Breast epithelium (tissue), 4 donors: ENCODE data around the gene PDIA6. TPM values are rescaled to one million over a fixed set of nuclear protein-coding genes. Genes with fewer than 3 reads are reported as not detected.

Experiments
- DNase-seq, 2 donors: peaks; one replicate each; pipeline ENCODE4 v3.0.0-alpha.2; 2019; ENCODE audit warnings: low spot score in 2 of 2
- H3K27ac ChIP-seq, 2 donors: fragments of 200-600 bp; sonication (generic) in 1 of 2; one replicate each; pipeline ENCODE4 v1.5.1; 2016 to 2019; ENCODE audit warnings: mild to moderate bottlenecking in 1 of 2
- H3K27me3 ChIP-seq, 2 donors: fragments of 200-600 bp; sonication (generic) in 1 of 2; one replicate each; pipeline versions ENCODE4 v1.5.1 to v1.6.0; 2017 to 2019; ENCODE audit warnings: control low read depth in 1 of 2, mild to moderate bottlenecking in 1 of 2
- H3K36me3 ChIP-seq: fragments of 200-600 bp; one replicate; pipeline ENCODE4 v1.5.1; 2019
- H3K4me1 ChIP-seq, 2 donors: fragments of 200-600 bp; sonication (generic); one replicate each; pipeline ENCODE4 v1.5.1; 2016 to 2019; ENCODE audit warnings: control low read depth in 1 of 2
- H3K4me3 ChIP-seq, 3 donors: fragments of 200-600 bp; sonication (generic); 1 replicate in 2 of 3; 2 replicates in 1 of 3; pipeline ENCODE4 v1.5.1; 2016 to 2019; ENCODE audit warnings: mild to moderate bottlenecking in 3 of 3, moderate library complexity in 2 of 3
- H3K9me3 ChIP-seq, 2 donors: fragments of 200-600 bp; sonication (generic) in 1 of 2; one replicate each; pipeline ENCODE4 v1.5.1; 2016 to 2019; ENCODE audit warnings: control low read depth in 1 of 2
- POLR2A ChIP-seq: fragments of 450-650 bp; IDR thresholded peaks from one replicate; pipeline ENCODE4 v1.6.1; 2016; ENCODE audit warnings: antibody characterized with exemption, mild to moderate bottlenecking, moderate library complexity
- POLR2AphosphoS5 ChIP-seq, 3 donors: sonication (generic); formaldehyde crosslinking; IDR thresholded peaks; one replicate each; pipeline ENCODE4 v1.6.1; 2017; ENCODE audit warnings: antibody characterized with exemption in 3 of 3
- intact Hi-C: fragments of 100-400 bp; cut with DNase I; formaldehyde crosslinking; loops from one replicate; pipeline ENCODE4 v1.15.1; 2023; ENCODE audit warnings: low total_unique reads
- total RNA-seq, 3 donors: library from RNA; depleted of rRNA; stranded (reverse); fragments of >200 nt; gene quantifications; one replicate each; pipeline ENCODE4 v1.1.0, GENCODE V29; 2016
- TF ChIP-seq, protein P1 (sequence below), 3 donors: fragments of 450-650 bp; IDR thresholded peaks; one replicate each; pipeline ENCODE4 v1.5.1; 2016 to 2017; ENCODE audit warnings: antibody characterized with exemption in 3 of 3, mild to moderate bottlenecking in 3 of 3, moderate library complexity in 3 of 3

Gene PDIA6
- total RNA-seq, 3 donors from 2014 or later: 84.7 to 118 (median 108) TPM

DNA sequence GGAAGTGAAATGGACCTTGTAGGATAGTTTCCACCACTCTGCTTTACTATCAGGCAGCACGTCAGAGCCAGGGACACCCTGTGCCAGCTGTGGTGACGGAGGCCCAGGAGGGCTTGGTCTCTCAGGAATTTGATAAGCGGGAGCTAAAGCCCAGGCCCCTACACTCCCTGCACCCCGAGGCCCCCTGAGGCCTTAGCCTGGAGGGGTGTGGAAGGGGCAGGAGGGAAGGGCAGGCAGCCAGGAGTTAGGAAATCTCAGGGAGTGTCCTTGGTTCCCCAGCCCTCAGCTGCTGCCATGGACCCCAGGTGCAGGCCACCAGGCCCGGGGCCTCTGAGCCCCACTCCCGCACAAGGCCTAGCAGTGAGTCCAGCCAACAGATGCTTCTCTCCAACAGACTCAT, 38.2 kb downstream of the PDIA6 start:
- H3K36me3 ChIP-seq: no peaks in the 10 kb centered on the region
- H3K4me3 ChIP-seq: no peak overlapping the region
- H3K9me3 ChIP-seq: no peaks in the 10 kb centered on the region
- TF ChIP-seq POLR2AphosphoS5 (IDR thresholded peaks at IDR 0.05) (no peak), POLR2A (no peak)
- TF ChIP-seq, protein P1, sequence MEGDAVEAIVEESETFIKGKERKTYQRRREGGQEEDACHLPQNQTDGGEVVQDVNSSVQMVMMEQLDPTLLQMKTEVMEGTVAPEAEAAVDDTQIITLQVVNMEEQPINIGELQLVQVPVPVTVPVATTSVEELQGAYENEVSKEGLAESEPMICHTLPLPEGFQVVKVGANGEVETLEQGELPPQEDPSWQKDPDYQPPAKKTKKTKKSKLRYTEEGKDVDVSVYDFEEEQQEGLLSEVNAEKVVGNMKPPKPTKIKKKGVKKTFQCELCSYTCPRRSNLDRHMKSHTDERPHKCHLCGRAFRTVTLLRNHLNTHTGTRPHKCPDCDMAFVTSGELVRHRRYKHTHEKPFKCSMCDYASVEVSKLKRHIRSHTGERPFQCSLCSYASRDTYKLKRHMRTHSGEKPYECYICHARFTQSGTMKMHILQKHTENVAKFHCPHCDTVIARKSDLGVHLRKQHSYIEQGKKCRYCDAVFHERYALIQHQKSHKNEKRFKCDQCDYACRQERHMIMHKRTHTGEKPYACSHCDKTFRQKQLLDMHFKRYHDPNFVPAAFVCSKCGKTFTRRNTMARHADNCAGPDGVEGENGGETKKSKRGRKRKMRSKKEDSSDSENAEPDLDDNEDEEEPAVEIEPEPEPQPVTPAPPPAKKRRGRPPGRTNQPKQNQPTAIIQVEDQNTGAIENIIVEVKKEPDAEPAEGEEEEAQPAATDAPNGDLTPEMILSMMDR (IDR thresholded peaks at IDR 0.05): no peak
- intact Hi-C loops: no loop called here
- no peak for DNase-seq
- peak overlapping the region; percentile 52 to 54 for H3K27ac ChIP-seq
- H3K27me3 ChIP-seq: no peaks in the 10 kb centered on the region
- H3K4me1 ChIP-seq: no peaks in the 10 kb centered on the region

DNA sequence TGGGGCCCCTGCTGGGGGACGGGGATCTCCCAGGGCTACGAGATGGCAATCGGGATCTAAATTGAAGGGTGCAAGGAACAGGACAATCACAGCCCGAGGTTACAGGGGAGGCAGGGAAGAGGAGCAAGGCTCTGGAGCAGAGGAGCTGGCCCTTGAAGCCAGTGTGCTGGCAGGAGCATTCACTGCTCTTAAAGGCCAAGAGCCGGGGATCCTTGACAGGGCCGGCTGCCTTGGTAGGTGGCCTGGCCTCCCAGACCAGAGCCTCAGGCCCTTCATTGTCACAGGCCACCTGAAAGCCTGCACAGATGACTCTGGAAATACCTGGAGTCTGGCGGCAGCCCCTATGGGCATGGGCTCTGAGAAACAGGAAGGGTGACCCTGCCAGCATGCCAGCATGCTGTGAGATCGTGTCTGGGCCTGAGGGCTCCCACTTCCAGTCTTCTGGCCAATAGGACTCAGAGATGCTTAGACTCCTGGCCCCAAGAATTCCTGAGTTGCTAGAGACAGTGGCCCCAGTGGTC, 38.7 kb downstream of the PDIA6 start:
- Histone ChIP-seq H3K4me3 (no peak overlapping the region), H3K4me1 (no peaks in the 10 kb centered on the region), H3K27ac (peak overlapping the region; percentile 52 to 54), H3K27me3 (no peaks in the 10 kb centered on the region), H3K36me3 (no peaks in the 10 kb centered on the region), H3K9me3 (no peaks in the 10 kb centered on the region)
- peak in 1 of 2 donors; percentile 41 for DNase-seq
- intact Hi-C loops: no loop called here
- TF ChIP-seq POLR2A (no peak), POLR2AphosphoS5 (IDR thresholded peaks at IDR 0.05) (no peak)
- TF ChIP-seq, protein P1 (IDR thresholded peaks at IDR 0.05): no peak

DNA sequence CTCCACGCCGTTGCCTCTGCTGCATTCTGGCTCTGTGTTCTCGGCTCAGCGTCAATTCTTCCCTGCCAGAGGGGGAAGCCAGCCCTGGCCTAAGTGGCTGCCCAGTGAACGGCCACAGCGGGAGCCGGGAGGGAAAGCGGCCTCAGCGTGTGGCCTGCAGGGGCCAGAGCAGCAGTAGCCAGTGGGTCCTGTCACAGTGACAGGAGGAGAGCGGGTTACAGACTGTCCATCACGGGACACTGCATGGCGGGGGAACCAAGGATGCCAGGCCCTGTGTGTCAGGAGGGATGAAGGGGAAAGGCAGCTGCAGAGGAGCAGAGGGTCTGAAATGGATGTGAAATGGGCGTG, 39.7 kb downstream of the PDIA6 start:
- TF ChIP-seq, protein P1 (IDR thresholded peaks at IDR 0.05): no peak
- TF ChIP-seq POLR2A: no peak
- no peak for TF ChIP-seq POLR2AphosphoS5 (IDR thresholded peaks at IDR 0.05)
- Histone ChIP-seq H3K4me1 (no peaks in the 10 kb centered on the region), H3K27me3 (no peaks in the 10 kb centered on the region), H3K9me3 (no peaks in the 10 kb centered on the region), H3K27ac (no peak overlapping the region), H3K36me3 (no peaks in the 10 kb centered on the region), H3K4me3 (no peak overlapping the region)
- intact Hi-C loops: no loop called here
- no peak for DNase-seq

DNA sequence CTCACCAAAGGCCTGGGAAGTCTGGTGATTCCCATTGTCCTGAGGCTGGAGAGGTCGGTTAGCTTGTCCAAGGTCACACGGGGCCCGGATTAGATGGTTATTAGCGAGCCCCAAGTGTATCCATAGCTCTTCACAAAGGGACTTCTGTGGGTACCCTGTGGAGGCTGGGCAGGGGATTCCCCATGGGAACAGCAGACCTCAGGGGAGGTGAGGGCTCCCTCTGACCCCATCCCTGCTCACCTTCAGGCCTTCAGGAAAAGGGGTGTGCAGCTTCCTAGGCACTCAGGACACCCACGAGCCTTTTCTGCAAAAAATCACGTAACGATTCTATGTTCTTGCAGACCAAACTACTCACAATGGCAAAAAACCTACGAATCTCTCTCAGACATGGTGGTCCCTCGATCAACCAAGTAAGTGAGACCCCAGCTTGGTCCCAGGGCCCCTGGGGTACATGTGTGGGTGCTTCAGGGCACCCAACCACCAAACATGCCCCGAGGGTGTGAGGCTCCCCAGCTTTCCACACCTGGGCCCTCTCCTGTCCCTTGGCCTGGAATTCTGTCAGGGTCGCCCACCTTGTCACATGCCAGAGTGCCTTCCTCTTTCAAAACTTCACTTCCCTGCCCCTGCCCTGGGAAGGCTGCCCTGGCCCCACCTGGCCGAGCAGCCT, 40.3 kb downstream of the PDIA6 start:
- no peak overlapping the region for H3K27ac ChIP-seq
- no peaks in the 10 kb centered on the region for H3K4me1 ChIP-seq
- H3K27me3 ChIP-seq: no peaks in the 10 kb centered on the region
- H3K9me3 ChIP-seq: no peaks in the 10 kb centered on the region
- intact Hi-C loops: no loop called here
- H3K4me3 ChIP-seq: no peak overlapping the region
- H3K36me3 ChIP-seq: no peaks in the 10 kb centered on the region
- TF ChIP-seq, protein P1 (IDR thresholded peaks at IDR 0.05): no peak
- TF ChIP-seq POLR2AphosphoS5 (IDR thresholded peaks at IDR 0.05): no peak
- no peak for TF ChIP-seq POLR2A
- DNase-seq: no peak

DNA sequence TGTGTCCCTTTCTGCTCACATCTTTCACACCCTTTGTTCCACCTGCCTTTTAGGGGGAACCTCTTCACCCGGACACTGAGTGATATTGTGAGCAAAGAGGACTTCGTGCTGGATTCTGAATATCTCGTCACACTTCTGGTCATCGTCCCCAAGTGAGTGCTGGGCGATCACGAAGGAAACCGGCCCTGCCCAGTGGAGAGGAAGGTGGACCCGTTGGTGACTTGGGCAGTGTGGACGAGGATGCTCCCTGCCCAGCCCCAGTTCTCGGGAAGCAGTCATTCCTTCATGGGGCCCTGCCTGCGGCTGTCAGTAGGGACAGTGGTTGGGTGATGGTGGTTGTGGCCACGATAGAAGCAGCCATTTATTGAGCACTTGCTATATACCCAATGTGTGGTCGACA, 40.8 kb downstream of the PDIA6 start:
- intact Hi-C loops: no loop called here
- H3K27ac ChIP-seq: no peak overlapping the region
- no peaks in the 10 kb centered on the region for H3K4me1 ChIP-seq
- H3K27me3 ChIP-seq: no peaks in the 10 kb centered on the region
- H3K9me3 ChIP-seq: no peaks in the 10 kb centered on the region
- TF ChIP-seq POLR2AphosphoS5 (IDR thresholded peaks at IDR 0.05): no peak
- no peak overlapping the region for H3K4me3 ChIP-seq
- no peaks in the 10 kb centered on the region for H3K36me3 ChIP-seq
- DNase-seq: no peak
